Cardiac fibroblast (primary cell): ENCODE data around the gene ATP5PB.

Experiments
- DNase-seq, 2 donors: peaks; one replicate each; pipeline versions ENCODE4 v3.0.0 to v3.0.0-alpha.2; 2010; ENCODE audit warnings: low read depth in 2 of 2
- H3K4me3 ChIP-seq, 2 donors: replicated peaks in 1 of 2; 1 replicate in 1 of 2; 2 replicates in 1 of 2; pipeline ENCODE4 v1.5.1; 2011; ENCODE audit warnings: low read depth in 2 of 2, low read length in 2 of 2, mild to moderate bottlenecking in 2 of 2, moderate library complexity in 1 of 2
- TF ChIP-seq, protein P1 (sequence below): IDR thresholded peaks from one replicate; pipeline ENCODE4 v1.5.1; 2011; ENCODE audit warnings: low read depth, mild to moderate bottlenecking, low read length, inconsistent platforms

Gene ATP5PB

GRCh38 chr1:111463029-111463683 lies 13.9 kb downstream of the ATP5PB start:
- DNase-seq, result peak; percentile 42
- no peak overlapping the region for H3K4me3 ChIP-seq
- TF ChIP-seq, protein P1, sequence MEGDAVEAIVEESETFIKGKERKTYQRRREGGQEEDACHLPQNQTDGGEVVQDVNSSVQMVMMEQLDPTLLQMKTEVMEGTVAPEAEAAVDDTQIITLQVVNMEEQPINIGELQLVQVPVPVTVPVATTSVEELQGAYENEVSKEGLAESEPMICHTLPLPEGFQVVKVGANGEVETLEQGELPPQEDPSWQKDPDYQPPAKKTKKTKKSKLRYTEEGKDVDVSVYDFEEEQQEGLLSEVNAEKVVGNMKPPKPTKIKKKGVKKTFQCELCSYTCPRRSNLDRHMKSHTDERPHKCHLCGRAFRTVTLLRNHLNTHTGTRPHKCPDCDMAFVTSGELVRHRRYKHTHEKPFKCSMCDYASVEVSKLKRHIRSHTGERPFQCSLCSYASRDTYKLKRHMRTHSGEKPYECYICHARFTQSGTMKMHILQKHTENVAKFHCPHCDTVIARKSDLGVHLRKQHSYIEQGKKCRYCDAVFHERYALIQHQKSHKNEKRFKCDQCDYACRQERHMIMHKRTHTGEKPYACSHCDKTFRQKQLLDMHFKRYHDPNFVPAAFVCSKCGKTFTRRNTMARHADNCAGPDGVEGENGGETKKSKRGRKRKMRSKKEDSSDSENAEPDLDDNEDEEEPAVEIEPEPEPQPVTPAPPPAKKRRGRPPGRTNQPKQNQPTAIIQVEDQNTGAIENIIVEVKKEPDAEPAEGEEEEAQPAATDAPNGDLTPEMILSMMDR, result no peak

DNA sequence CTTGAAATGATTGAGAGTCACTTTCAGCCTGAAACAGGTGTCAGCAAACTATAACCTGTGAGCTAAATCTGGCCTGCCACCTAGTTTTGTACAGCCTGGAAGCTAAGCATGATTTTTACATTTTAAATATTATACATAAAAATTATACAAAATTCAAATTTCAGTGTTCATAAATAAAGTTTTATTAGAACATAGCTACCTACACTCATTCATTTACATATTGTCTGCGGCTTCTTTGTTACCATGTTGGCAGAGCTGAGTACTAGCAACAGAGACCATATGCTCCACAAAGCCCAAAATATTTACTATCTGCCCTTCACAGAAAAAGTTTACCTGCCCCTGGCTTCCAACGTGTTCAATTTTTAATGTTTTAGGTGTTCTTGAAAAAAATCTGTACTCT lies 16.5 kb downstream of the ATP5PB start:
- TF ChIP-seq, protein P1, result no peak
- no peak overlapping the region for H3K4me3 ChIP-seq
- DNase-seq, result no peak

DNA sequence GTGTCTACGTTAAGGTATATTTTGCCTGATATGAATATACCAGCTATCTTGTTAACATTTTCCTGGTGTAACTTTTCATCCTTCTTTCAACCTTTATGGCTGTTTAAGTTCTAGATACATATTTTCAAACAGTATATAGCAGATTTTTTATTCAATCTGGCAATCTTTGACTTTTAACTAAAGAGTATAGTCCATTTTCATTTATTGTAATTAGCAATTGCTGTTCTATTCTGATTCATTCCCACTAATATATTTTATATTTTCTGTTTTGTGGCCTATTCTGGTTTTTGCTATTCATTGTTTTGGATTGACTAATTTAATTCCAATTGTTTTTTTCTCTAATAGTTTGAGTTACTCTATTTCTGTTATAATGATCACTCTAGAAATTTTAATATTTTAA lies 17.2 kb downstream of the ATP5PB start:
- no peak for DNase-seq
- no peak overlapping the region for H3K4me3 ChIP-seq
- TF ChIP-seq, protein P1, result no peak

DNA sequence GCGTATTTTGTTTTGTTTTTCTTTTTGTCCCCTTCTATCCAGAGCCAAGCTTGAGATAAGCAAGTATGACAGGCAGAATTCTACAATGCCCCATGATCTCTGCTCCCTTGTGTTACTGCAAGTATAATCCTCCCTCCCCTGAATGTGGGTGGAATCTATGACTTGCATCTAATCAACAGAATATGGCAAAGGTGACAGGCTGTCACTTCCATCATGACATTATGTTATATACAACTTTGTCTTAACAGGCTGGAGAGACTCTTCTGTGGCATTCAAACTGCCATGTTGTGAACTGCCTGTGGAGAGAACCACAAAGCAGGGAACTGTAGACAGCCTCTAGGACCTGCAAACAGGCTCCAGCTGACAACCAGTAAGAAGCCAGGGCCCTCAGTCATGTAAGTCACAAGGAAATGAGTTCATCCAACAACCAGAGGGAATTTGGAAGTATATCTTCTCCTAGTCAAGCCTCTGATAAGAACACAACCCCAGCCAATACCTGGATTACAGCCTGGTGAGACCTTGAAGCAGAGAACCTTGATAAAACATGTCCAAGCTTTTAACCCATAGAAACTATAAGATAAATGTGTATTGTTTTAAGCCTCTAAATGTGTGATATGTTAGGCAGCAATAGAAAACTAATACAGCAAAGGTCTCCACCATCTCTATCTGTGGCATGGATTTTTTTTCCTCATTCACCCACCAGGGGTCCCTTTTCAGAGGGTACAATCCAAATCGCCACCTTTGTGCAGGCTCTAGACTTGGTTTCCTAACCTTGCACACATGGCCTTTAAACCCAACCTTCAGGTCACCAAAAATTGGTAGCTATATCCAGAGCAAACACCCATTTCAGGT lies 18.8 kb downstream of the ATP5PB start:
- TF ChIP-seq, protein P1, result no peak
- no peak overlapping the region for H3K4me3 ChIP-seq
- no peak for DNase-seq

GRCh38 chr1:111468717-111469100 lies 19.4 kb downstream of the ATP5PB start:
- no peak for DNase-seq
- no peak overlapping the region for H3K4me3 ChIP-seq
- TF ChIP-seq, protein P1, result no peak

DNA sequence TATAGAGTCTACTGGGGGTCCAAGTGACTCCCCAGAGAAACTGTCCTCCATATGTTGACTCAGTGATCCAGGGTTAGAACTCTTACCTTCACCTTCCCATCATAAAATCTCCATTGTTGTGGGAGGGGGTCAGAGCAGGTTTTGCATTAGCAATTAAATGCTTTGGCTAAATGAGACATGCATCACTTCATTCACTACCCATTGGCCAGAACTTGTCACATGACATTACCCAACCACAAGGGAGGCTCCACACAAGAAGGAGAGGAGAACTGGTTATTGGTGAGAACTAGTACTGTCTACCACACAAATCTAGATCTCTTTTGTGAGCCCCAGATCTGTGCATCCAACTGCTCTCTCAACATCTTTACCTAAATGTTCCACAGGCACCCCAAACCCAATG lies 20.3 kb downstream of the ATP5PB start:
- H3K4me3 ChIP-seq, result no peak overlapping the region
- TF ChIP-seq, protein P1, result no peak
- DNase-seq, result no peak
